HL-60 (cell line): ENCODE measurements around the gene GBP3.

ENCODE experiments used
- DNase-seq, 2 experiments: peaks; one replicate each; pipeline ENCODE4 v3.0.0-alpha.2; 2010 to 2020; ENCODE audit warnings: low read depth in 1 of 2, low spot score in 1 of 2
- H3K27ac ChIP-seq: fragments of 250-450 bp; sonication (Bioruptor Pico); replicated peaks from 2 replicates; pipeline ENCODE4 v1.5.1; 2020; ENCODE audit warnings: mild to moderate bottlenecking, moderate library complexity
- H3K27me3 ChIP-seq: fragments of 250-450 bp; sonication (Bioruptor Pico); 2 replicates; pipeline ENCODE4 v1.5.1; 2021; ENCODE audit warnings: mild to moderate bottlenecking, moderate library complexity; ENCODE audit not compliant: insufficient read depth, poor library complexity, severe bottlenecking
- H3K4me3 ChIP-seq: replicated peaks from 2 replicates; pipeline ENCODE4 v1.5.1; 2011; ENCODE audit warnings: mild to moderate bottlenecking, control low read depth, low read length; ENCODE audit not compliant: insufficient read depth
- CTCF ChIP-seq: IDR thresholded peaks from one replicate; pipeline ENCODE4 v1.5.1; 2011; ENCODE audit warnings: low read length, control low read depth, inconsistent platforms; ENCODE audit not compliant: insufficient read depth
- GABPA ChIP-seq: IDR thresholded peaks from 2 replicates; pipeline ENCODE4 v1.6.1; 2012; ENCODE audit warnings: low read depth
- POLR2AphosphoS5 ChIP-seq: IDR thresholded peaks from 2 replicates; pipeline ENCODE4 v1.6.1; 2012; ENCODE audit warnings: low read depth
- SPI1 ChIP-seq: IDR thresholded peaks from 2 replicates; pipeline ENCODE4 v1.6.1; 2012; ENCODE audit warnings: low read depth, mild to moderate bottlenecking, borderline replicate concordance
- TF ChIP-seq, protein P1 (sequence below): IDR thresholded peaks from 2 replicates; pipeline ENCODE4 v1.6.1; 2012; ENCODE audit warnings: low read depth; ENCODE audit not compliant: insufficient replicate concordance

The GBP3 gene

DNA sequence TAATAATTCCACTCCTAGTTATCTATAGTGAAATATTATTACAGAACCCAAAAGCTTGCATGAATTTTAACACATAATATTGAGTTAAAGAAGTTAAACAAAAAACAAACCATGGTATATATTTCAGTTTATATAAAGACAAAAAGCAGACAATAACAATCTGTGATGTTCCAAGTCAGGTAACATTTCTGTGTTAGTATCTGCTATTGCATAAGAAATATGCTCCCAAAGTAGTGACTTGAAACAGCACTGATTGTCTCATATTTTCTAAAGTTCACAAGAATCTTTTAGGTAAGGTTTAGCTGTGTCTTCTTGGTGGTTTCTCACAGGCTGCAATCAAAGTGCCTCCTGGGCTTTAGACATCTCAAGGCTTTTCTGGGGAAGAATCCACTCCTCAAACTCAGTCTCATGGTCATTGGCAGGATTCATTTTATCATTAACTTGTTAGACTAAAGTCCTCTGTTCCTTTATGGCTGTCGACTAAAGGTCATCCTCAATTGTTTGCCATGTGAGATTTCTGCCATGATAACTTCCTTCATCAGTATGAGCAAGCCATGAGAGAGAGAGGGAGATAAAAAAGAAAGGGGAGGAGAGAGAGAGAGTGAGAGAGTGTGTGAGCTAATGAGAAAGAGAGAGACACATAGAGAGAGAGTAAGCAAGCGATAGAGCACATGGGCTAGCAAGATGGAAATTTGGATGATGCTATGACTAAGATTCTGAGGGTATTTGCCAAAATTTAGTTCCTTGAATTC is 22.5 kb upstream of the GBP3 start:
- Histone ChIP-seq H3K4me3 (no peak overlapping the region), H3K27ac (no peak overlapping the region), H3K27me3 (no peaks in the 10 kb centered on the region)
- TF ChIP-seq CTCF: no peak
- TF ChIP-seq POLR2AphosphoS5: no peak
- TF ChIP-seq SPI1: no peak
- TF ChIP-seq GABPA: no peak
- TF ChIP-seq, protein P1, sequence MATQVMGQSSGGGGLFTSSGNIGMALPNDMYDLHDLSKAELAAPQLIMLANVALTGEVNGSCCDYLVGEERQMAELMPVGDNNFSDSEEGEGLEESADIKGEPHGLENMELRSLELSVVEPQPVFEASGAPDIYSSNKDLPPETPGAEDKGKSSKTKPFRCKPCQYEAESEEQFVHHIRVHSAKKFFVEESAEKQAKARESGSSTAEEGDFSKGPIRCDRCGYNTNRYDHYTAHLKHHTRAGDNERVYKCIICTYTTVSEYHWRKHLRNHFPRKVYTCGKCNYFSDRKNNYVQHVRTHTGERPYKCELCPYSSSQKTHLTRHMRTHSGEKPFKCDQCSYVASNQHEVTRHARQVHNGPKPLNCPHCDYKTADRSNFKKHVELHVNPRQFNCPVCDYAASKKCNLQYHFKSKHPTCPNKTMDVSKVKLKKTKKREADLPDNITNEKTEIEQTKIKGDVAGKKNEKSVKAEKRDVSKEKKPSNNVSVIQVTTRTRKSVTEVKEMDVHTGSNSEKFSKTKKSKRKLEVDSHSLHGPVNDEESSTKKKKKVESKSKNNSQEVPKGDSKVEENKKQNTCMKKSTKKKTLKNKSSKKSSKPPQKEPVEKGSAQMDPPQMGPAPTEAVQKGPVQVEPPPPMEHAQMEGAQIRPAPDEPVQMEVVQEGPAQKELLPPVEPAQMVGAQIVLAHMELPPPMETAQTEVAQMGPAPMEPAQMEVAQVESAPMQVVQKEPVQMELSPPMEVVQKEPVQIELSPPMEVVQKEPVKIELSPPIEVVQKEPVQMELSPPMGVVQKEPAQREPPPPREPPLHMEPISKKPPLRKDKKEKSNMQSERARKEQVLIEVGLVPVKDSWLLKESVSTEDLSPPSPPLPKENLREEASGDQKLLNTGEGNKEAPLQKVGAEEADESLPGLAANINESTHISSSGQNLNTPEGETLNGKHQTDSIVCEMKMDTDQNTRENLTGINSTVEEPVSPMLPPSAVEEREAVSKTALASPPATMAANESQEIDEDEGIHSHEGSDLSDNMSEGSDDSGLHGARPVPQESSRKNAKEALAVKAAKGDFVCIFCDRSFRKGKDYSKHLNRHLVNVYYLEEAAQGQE: no peak
- DNase-seq: no peak

- TF ChIP-seq POLR2AphosphoS5 (no peak), CTCF (no peak), SPI1 (no peak), GABPA (no peak)
- TF ChIP-seq, protein P1: no peak
- Histone ChIP-seq H3K27me3 (no peaks in the 10 kb centered on the region), H3K27ac (no peak overlapping the region), H3K4me3 (no peak overlapping the region)
- no peak for DNase-seq
These were observed 21.3 kb upstream of the GBP3 start for GRCh38 chr1:89043940-89044339.

- no peak overlapping the region for H3K4me3 ChIP-seq
- no peak for DNase-seq
- TF ChIP-seq CTCF (no peak), SPI1 (no peak), POLR2AphosphoS5 (no peak), GABPA (no peak)
- TF ChIP-seq, protein P1: no peak
- H3K27ac ChIP-seq: no peak overlapping the region
- no peaks in the 10 kb centered on the region for H3K27me3 ChIP-seq
These were observed 19.8 kb upstream of the GBP3 start for GRCh38 chr1:89042491-89042890.
